HEK293 (cell line): ENCODE data around the gene RETREG2.

Source experiments
- CTCF ChIA-PET: fragments of 350-600 bp; formaldehyde crosslinking; extraction: SDS; loops from one replicate; lab custom pipeline; 2021; ENCODE audit warnings: antibody characterized with exemption; lab: Yijun Ruan, JAX
- POLR2A ChIA-PET: fragments of 300-600 bp; formaldehyde crosslinking; extraction: SDS; loops from one replicate; lab custom pipeline; 2020; ENCODE audit warnings: antibody characterized with exemption, inconsistent platforms; lab: Yijun Ruan, JAX
- H3K27ac ChIP-seq: fragments of 200-500 bp; sonication (Bioruptor generic); 2 replicates; pipeline ENCODE4 v1.5.1; 2014; ENCODE audit warnings: low read depth, low read length, control low read depth, inconsistent platforms; ENCODE audit errors: extremely low read depth
- H3K36me3 ChIP-seq, 2 experiments: fragments of 200-500 bp in 1 of 2; sonication (Bioruptor generic) in 1 of 2; 1 replicate in 1 of 2; 2 replicates in 1 of 2; pipeline ENCODE4 v1.5.1; 2014 to 2017; ENCODE audit warnings: inconsistent platforms in 2 of 2, low read length in 2 of 2; ENCODE audit not compliant: control insufficient read depth in 2 of 2, insufficient read depth in 1 of 2
- H3K4me1 ChIP-seq: fragments of 200-500 bp; sonication (Bioruptor generic); 2 replicates; pipeline ENCODE4 v1.5.1; 2014; ENCODE audit warnings: mild to moderate bottlenecking, low read length, inconsistent platforms; ENCODE audit not compliant: control insufficient read depth, insufficient read depth
- H3K4me3 ChIP-seq: 2 replicates; pipeline ENCODE4 v1.5.1; 2011; ENCODE audit warnings: low read depth, mild to moderate bottlenecking, control low read depth, low read length, moderate library complexity
- H3K9me3 ChIP-seq: fragments of 200-500 bp; sonication (Bioruptor generic); 2 replicates; pipeline ENCODE4 v1.5.1; 2014; ENCODE audit warnings: low read depth, low read length, inconsistent platforms; ENCODE audit not compliant: control insufficient read depth, insufficient read depth
- SCRT2 ChIP-seq: fragments of 450-650 bp; formaldehyde crosslinking; IDR thresholded peaks from 2 replicates; pipeline ENCODE4 v1.5.1; 2016; ENCODE audit warnings: missing biosample characterization, missing genetic modification characterization
- SP7 ChIP-seq: fragments of 450-650 bp; formaldehyde crosslinking; IDR thresholded peaks from 2 replicates; pipeline ENCODE4 v1.5.1; 2016; ENCODE audit warnings: missing biosample characterization, missing genetic modification characterization
- ZBTB20 ChIP-seq: fragments of 450-650 bp; formaldehyde crosslinking; IDR thresholded peaks from 2 replicates; pipeline ENCODE4 v1.5.1; 2016; ENCODE audit warnings: missing biosample characterization, missing genetic modification characterization
- ZBTB48 ChIP-seq: fragments of 450-650 bp; formaldehyde crosslinking; IDR thresholded peaks from 2 replicates; pipeline ENCODE4 v1.5.1; 2016; ENCODE audit warnings: missing biosample characterization, missing genetic modification characterization
- ZEB2 ChIP-seq: fragments of 450-650 bp; formaldehyde crosslinking; IDR thresholded peaks from 2 replicates; pipeline ENCODE4 v1.5.1; 2016; ENCODE audit warnings: missing biosample characterization, missing genetic modification characterization
- ZFP37 ChIP-seq: fragments of 450-650 bp; formaldehyde crosslinking; IDR thresholded peaks from 2 replicates; pipeline ENCODE4 v1.5.1; 2016; ENCODE audit warnings: missing biosample characterization, missing genetic modification characterization
- ZNF121 ChIP-seq: fragments of 450-650 bp; formaldehyde crosslinking; IDR thresholded peaks from 2 replicates; pipeline ENCODE4 v1.5.1; 2016; ENCODE audit warnings: missing biosample characterization, missing genetic modification characterization
- ZNF221 ChIP-seq: fragments of 450-650 bp; formaldehyde crosslinking; IDR thresholded peaks from 2 replicates; pipeline ENCODE4 v1.5.1; 2017; ENCODE audit warnings: missing biosample characterization, missing genetic modification characterization, borderline replicate concordance
- ZNF341 ChIP-seq: fragments of 450-650 bp; formaldehyde crosslinking; IDR thresholded peaks from 2 replicates; pipeline ENCODE4; 2016; ENCODE audit warnings: low read depth, missing biosample characterization, missing genetic modification characterization
- ZNF354C ChIP-seq: fragments of 450-650 bp; formaldehyde crosslinking; IDR thresholded peaks from 2 replicates; pipeline ENCODE4 v1.5.1; 2016; ENCODE audit warnings: missing biosample characterization, missing genetic modification characterization, low read depth, borderline replicate concordance
- ZNF391 ChIP-seq: fragments of 450-650 bp; formaldehyde crosslinking; IDR thresholded peaks from 2 replicates; pipeline ENCODE4 v1.5.1; 2016; ENCODE audit warnings: low read depth, missing biosample characterization, missing genetic modification characterization, borderline replicate concordance
- ZNF416 ChIP-seq: fragments of 450-650 bp; formaldehyde crosslinking; IDR thresholded peaks from 2 replicates; pipeline ENCODE4 v1.5.1; 2016; ENCODE audit warnings: missing biosample characterization, missing genetic modification characterization
- ZNF555 ChIP-seq: fragments of 450-650 bp; formaldehyde crosslinking; conservative IDR thresholded peaks from 2 replicates; pipeline ENCODE4 v1.5.1; 2017; ENCODE audit warnings: missing biosample characterization, mild to moderate bottlenecking, missing genetic modification characterization, inconsistent platforms
- ZNF558 ChIP-seq: fragments of 450-650 bp; formaldehyde crosslinking; IDR thresholded peaks from 2 replicates; pipeline ENCODE4 v1.5.1; 2016; ENCODE audit warnings: missing biosample characterization, missing genetic modification characterization
- ZNF76 ChIP-seq: fragments of 450-650 bp; formaldehyde crosslinking; IDR thresholded peaks from 2 replicates; pipeline ENCODE4; 2016; ENCODE audit warnings: low read depth, missing biosample characterization, missing genetic modification characterization, borderline replicate concordance
- ZNF830 ChIP-seq: fragments of 450-650 bp; IDR thresholded peaks from 2 replicates; pipeline ENCODE4 v1.5.0; 2018; ENCODE audit warnings: missing biosample characterization, missing genetic modification characterization, low read depth, mild to moderate bottlenecking, moderate library complexity
- TF ChIP-seq, protein P1 (sequence below): fragments of 450-650 bp; formaldehyde crosslinking; IDR thresholded peaks from 2 replicates; pipeline ENCODE4 v1.5.1; 2017; ENCODE audit warnings: missing biosample characterization, mild to moderate bottlenecking, missing genetic modification characterization, moderate library complexity
- TF ChIP-seq, protein P2 (sequence below): fragments of 450-650 bp; IDR thresholded peaks from 2 replicates; pipeline ENCODE4 v1.5.1; 2018; ENCODE audit warnings: missing biosample characterization, mild to moderate bottlenecking, missing genetic modification characterization
- TF ChIP-seq, protein P3 (sequence below): fragments of 450-650 bp; IDR thresholded peaks from 2 replicates; pipeline ENCODE4 v1.5.1; 2018; ENCODE audit warnings: missing biosample characterization, missing genetic modification characterization
- TF ChIP-seq, protein P4 (sequence below): IDR thresholded peaks from 2 replicates; pipeline ENCODE4 v1.6.1; 2011; ENCODE audit warnings: mild to moderate bottlenecking, low read depth, low read length, borderline replicate concordance
- TF ChIP-seq, protein P5 (sequence below): fragments of 450-650 bp; formaldehyde crosslinking; IDR thresholded peaks from 2 replicates; pipeline ENCODE4 v1.5.1; 2016; ENCODE audit warnings: missing biosample characterization, missing genetic modification characterization
- TF ChIP-seq, protein P6 (sequence below): fragments of 450-650 bp; formaldehyde crosslinking; IDR thresholded peaks from 2 replicates; pipeline ENCODE4 v1.5.1; 2016; ENCODE audit warnings: missing biosample characterization, missing genetic modification characterization
- TF ChIP-seq, protein P7 (sequence below): fragments of 450-650 bp; formaldehyde crosslinking; IDR thresholded peaks from 2 replicates; pipeline ENCODE4 v1.5.1; 2016; ENCODE audit warnings: missing biosample characterization, missing genetic modification characterization

Gene RETREG2

DNA sequence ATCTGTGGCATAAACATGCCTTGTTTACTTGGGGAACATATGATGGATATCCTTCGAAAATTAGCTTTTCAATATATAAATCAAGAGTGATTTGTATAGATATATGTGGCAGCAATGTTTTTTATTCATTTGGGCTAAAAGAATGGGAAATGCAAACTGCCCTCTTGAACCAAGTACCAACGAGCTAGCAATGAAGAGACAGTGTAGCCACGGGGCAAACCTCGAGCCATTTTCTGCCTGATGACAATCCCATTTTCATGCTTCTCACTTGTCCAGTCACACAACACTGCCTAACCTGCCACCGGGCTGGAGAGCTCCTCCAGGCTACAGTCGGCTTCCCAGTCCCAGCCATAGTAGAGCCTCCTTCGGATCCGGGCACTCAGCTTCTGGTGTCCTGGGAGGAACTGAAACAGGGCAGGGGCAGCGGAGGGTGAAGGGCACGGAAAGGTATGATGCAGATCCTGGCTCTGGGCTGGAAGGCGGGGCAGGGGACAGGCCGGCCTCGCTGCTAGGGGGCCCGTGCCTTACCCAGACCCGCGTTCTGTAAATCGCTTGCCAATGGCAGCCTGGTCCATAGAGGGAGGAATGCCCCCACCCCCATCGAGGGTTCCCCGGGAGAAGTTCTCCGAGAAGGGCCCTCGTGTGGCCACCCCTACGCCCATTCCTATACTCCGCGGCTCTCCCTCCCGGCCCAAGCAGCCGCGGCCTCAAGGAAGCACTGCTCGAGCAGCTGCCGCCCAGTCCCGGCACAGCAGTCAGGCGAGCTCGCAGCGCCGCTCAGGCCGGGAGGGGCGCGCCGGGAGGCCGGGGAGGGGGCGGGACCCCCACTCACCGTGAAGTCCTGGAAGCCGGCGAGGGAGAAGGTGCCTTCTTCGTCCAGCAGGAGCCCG, 1.9 kb upstream of the RETREG2 start (continued):
- TF ChIP-seq ZNF76 (peak; percentile 24; the same call in 1 of the 2 replicates), ZNF830 (tag by site-specific recombination) (no peak), ZBTB48 (peak; percentile 23; the same call in 1 of the 2 replicates), ZNF558 (no peak), ZFP37 (tag by site-specific recombination) (no peak), ZNF221 (tag by site-specific recombination) (no peak), SCRT2 (tag by site-specific recombination) (no peak)
- TF ChIP-seq, protein P1, sequence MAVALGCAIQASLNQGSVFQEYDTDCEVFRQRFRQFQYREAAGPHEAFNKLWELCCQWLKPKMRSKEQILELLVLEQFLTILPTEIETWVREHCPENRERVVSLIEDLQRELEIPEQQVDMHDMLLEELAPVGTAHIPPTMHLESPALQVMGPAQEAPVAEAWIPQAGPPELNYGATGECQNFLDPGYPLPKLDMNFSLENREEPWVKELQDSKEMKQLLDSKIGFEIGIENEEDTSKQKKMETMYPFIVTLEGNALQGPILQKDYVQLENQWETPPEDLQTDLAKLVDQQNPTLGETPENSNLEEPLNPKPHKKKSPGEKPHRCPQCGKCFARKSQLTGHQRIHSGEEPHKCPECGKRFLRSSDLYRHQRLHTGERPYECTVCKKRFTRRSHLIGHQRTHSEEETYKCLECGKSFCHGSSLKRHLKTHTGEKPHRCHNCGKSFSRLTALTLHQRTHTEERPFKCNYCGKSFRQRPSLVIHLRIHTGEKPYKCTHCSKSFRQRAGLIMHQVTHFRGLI (tag by site-specific recombination), result no peak
- TF ChIP-seq, protein P2, sequence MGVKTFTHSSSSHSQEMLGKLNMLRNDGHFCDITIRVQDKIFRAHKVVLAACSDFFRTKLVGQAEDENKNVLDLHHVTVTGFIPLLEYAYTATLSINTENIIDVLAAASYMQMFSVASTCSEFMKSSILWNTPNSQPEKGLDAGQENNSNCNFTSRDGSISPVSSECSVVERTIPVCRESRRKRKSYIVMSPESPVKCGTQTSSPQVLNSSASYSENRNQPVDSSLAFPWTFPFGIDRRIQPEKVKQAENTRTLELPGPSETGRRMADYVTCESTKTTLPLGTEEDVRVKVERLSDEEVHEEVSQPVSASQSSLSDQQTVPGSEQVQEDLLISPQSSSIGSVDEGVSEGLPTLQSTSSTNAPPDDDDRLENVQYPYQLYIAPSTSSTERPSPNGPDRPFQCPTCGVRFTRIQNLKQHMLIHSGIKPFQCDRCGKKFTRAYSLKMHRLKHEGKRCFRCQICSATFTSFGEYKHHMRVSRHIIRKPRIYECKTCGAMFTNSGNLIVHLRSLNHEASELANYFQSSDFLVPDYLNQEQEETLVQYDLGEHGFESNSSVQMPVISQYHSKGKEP (tag by site-specific recombination), result no peak
- TF ChIP-seq, protein P3, sequence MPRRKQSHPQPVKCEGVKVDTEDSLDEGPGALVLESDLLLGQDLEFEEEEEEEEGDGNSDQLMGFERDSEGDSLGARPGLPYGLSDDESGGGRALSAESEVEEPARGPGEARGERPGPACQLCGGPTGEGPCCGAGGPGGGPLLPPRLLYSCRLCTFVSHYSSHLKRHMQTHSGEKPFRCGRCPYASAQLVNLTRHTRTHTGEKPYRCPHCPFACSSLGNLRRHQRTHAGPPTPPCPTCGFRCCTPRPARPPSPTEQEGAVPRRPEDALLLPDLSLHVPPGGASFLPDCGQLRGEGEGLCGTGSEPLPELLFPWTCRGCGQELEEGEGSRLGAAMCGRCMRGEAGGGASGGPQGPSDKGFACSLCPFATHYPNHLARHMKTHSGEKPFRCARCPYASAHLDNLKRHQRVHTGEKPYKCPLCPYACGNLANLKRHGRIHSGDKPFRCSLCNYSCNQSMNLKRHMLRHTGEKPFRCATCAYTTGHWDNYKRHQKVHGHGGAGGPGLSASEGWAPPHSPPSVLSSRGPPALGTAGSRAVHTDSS (tag by site-specific recombination), result no peak
- TF ChIP-seq, protein P4, sequence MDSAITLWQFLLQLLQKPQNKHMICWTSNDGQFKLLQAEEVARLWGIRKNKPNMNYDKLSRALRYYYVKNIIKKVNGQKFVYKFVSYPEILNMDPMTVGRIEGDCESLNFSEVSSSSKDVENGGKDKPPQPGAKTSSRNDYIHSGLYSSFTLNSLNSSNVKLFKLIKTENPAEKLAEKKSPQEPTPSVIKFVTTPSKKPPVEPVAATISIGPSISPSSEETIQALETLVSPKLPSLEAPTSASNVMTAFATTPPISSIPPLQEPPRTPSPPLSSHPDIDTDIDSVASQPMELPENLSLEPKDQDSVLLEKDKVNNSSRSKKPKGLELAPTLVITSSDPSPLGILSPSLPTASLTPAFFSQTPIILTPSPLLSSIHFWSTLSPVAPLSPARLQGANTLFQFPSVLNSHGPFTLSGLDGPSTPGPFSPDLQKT, result no peak

DNA sequence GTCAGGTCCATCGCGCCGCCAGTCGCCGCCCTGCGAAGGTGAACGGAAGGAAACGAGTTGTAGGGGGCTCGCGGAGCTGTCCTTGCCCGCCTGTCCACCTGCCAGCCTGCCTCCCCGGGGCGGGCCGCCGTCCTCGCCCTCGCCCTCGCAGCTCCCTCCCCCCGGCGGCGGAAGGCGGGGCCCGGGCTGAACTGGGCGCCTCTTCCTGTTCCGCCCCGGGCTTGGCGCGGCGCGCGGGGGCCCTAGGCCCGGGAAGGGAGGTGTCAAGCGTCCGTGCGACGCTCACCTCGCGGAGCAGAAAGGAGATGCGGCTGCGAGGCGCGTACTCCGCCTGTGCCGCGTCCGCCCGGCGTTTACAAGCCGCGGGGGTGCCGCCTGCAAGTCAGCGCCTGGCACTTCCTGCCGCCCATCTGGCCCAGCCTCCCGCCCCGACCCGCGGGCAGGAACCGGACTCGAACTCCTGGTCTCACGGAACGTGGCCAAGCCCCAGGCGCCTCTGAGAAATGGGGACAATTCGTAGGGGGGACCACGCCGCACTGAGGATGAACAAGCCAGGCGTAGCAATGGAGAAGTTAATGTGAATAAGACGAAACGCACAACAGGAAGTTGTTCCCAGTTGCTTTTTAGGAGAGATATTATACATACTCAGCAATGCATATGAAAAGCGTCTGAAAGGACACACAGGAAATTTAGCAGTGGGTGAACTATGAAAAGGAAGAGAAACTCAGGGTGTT, 1.1 kb upstream of the RETREG2 start, which contains the start of gene CNPPD1:
Gene CNPPD1 (minus strand): TSS at position 108 of the 734 bp plus-strand sequence. CDS start 97 bp downstream, at position 11.
- Histone ChIP-seq H3K4me3 (peak within 1 kb of the TSS; percentile 78), H3K9me3 (no peaks in the 10 kb centered on the region), H3K4me1 (peaks cover 6% of the 10 kb centered on the region; the same call in 1 of the 2 replicates), H3K36me3 (peaks cover 4 to 57% of the 10 kb centered on the region in 2 experiments; a peak in 2 of 3 replicates), H3K27ac (peak within 1 kb of the TSS; percentile 79)
- CTCF ChIA-PET, result interaction anchor here (0.5 to 8.4 kb wide), 7 partner anchors 17 to 240 kb away, joined by 3 to 101 read pairs (median 3); partner anchors contain the start of genes GLB1L, NHEJ1 and STK16
- POLR2A ChIA-PET, result interaction anchor here (0.7 to 2.7 kb wide), 13 partner anchors 17 to 180 kb away, joined by 3 to 27 read pairs (median 4); partner anchors contain the start of genes ABCB6, ANKZF1, ATG9A and CFAP65
- TF ChIP-seq ZNF416, result no peak
- peak; percentile 95 for TF ChIP-seq ZBTB20
- no peak for TF ChIP-seq ZNF555 (tag by site-specific recombination)
- TF ChIP-seq ZNF354C (tag by site-specific recombination), result no peak
- peak; percentile 13; the same call in 1 of the 2 replicates for TF ChIP-seq ZNF391 (tag by site-specific recombination)
- peak; percentile 59 for TF ChIP-seq SP7 (tag by site-specific recombination)
- TF ChIP-seq ZNF341 (tag by site-specific recombination), result peak; percentile 1
- peak; percentile 71; the same call in 1 of the 2 replicates for TF ChIP-seq ZEB2 (tag by site-specific recombination)
- TF ChIP-seq, protein P5, sequence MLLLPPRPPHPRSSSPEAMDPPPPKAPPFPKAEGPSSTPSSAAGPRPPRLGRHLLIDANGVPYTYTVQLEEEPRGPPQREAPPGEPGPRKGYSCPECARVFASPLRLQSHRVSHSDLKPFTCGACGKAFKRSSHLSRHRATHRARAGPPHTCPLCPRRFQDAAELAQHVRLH (tag by site-specific recombination), result no peak; the same call in 1 of the 2 replicates
- TF ChIP-seq ZNF121 (tag by site-specific recombination), result peak; percentile 51; the same call in 1 of the 2 replicates
- TF ChIP-seq, protein P6, sequence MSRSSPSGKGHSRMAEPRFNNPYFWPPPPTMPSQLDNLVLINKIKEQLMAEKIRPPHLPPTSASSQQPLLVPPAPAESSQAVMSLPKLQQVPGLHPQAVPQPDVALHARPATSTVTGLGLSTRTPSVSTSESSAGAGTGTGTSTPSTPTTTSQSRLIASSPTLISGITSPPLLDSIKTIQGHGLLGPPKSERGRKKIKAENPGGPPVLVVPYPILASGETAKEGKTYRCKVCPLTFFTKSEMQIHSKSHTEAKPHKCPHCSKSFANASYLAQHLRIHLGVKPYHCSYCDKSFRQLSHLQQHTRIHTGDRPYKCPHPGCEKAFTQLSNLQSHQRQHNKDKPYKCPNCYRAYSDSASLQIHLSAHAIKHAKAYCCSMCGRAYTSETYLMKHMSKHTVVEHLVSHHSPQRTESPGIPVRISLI (tag by site-specific recombination), result no peak
- TF ChIP-seq, protein P7, sequence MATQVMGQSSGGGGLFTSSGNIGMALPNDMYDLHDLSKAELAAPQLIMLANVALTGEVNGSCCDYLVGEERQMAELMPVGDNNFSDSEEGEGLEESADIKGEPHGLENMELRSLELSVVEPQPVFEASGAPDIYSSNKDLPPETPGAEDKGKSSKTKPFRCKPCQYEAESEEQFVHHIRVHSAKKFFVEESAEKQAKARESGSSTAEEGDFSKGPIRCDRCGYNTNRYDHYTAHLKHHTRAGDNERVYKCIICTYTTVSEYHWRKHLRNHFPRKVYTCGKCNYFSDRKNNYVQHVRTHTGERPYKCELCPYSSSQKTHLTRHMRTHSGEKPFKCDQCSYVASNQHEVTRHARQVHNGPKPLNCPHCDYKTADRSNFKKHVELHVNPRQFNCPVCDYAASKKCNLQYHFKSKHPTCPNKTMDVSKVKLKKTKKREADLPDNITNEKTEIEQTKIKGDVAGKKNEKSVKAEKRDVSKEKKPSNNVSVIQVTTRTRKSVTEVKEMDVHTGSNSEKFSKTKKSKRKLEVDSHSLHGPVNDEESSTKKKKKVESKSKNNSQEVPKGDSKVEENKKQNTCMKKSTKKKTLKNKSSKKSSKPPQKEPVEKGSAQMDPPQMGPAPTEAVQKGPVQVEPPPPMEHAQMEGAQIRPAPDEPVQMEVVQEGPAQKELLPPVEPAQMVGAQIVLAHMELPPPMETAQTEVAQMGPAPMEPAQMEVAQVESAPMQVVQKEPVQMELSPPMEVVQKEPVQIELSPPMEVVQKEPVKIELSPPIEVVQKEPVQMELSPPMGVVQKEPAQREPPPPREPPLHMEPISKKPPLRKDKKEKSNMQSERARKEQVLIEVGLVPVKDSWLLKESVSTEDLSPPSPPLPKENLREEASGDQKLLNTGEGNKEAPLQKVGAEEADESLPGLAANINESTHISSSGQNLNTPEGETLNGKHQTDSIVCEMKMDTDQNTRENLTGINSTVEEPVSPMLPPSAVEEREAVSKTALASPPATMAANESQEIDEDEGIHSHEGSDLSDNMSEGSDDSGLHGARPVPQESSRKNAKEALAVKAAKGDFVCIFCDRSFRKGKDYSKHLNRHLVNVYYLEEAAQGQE (tag by site-specific recombination), result peak; percentile 56; the same call in 1 of the 2 replicates
